NK-92 treated with Interleukin-12 subunit alpha and Interleukin-12 subunit beta, amount 100 ng/mL, for 24 hours (cell line): ENCODE data around the gene ARNT2.
"Not testable (repeated sequence)": the region's sequence is repeated elsewhere in the genome, so short reads cannot be mapped to it uniquely, and the experiment has no call there.

Experiments used
- DNase-seq: peaks from one replicate; lab custom pipeline; 2025; lab: John Stamatoyannopoulos, UW

The ARNT2 gene

DNA sequence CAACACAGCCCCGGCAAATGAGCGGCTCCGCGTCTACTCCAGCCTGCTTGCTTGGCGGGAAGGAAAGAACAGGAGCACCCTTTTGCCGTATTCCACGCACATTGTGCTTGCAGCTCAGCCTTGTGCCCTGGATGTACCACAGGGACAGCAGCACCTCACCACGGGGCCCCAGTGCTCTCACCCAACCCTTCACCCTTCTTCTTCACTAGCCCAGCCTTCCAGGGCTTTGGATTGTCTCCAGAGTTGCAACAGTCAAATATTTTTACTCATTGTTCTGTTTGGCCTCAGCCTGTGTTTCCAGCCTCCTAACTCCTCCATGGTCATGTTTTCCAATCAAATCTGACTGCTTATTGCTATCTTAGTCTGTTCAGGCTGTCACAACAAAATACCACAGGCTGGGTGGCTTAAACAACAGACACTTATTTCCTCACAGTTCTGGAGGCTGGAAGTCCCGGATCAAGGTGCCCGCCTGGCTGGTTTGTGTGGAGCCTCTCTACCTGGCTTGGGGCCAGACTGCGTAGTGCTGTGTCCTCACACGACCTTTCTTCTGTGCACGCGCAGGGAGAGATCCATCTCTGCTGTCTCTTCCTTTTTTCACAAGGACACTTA, 211.7 kb downstream of the ARNT2 start:
- DNase-seq, result no peak

- no peak for DNase-seq
Observed at GRCh38 chr15:80618685-80619400, 214.7 kb downstream of the ARNT2 start.

- no peak for DNase-seq
Observed at GRCh38 chr15:80619680-80620079, 215.5 kb downstream of the ARNT2 start.

GRCh38 chr15:80620141-80620540, 216.0 kb downstream of the ARNT2 start:
- no peak for DNase-seq

DNA sequence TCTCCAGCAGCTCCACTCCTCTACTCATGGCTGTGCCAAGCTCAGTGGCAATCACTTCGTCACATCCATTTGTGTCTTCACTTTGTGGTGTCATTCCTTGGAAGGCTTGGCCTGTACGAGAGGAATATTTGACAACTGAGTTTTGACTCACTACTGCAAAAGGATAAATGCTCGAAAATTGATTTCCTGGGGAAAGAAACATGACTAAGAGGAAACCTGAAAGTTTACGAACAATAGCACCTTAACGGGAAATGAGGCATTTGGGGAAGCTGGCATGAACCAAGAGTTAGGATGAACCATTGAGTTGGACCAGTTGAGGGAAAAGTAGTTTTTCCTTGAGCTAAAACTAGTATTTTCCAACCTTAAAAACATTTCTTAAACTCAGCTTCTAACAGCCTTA, 216.7 kb downstream of the ARNT2 start:
- no peak for DNase-seq

GRCh38 chr15:80626643-80627120, 222.5 kb downstream of the ARNT2 start:
- DNase-seq, result no peak

- DNase-seq, result no peak
Observed at GRCh38 chr15:80629355-80629754, 225.2 kb downstream of the ARNT2 start.

- no peak for DNase-seq
Observed at GRCh38 chr15:80630981-80631380, 226.8 kb downstream of the ARNT2 start.

- DNase-seq, result no peak
Observed at GRCh38 chr15:80633221-80633620, 229.0 kb downstream of the ARNT2 start.

GRCh38 chr15:80635953-80636352, 231.8 kb downstream of the ARNT2 start:
- no peak for DNase-seq

DNA sequence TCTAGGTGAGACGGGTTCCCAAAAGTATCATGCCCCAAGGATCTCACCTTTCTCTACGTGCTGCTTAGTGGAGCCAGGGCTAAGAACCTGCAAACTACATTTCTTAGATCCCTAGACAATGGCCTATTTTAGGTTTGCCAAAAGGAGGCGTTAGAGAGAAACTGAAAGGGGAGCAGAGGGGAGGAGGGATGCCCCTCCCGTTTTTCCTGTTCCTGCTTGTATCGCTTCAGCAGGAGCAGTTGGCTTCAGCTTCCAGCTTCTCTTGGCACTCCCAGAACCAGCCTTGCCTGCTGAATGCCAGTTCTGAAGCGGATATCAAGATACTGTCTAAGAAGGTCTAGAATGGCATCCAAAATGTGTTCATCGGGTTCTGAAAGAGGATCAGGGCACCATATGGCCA, 232.5 kb downstream of the ARNT2 start:
- DNase-seq, result no peak

DNA sequence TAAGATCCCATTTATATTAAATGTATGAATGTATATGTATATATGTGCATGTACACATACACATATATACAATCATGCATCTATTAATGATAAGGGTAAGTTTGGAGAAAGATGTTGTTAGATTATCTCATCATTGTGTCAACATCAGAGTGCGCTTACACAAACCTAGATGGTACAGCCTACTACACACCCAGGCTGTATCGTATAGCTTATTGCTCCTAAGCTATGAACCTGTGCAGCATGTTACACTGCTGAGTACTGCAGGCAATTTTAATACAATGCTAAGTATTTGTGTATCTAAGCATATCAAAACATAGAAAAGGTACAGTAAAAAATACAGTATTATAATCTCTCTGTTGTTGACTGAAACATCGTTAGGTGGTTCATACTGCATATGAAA, 233.6 kb downstream of the ARNT2 start:
- DNase-seq, result no peak

GRCh38 chr15:80638553-80639167, 234.5 kb downstream of the ARNT2 start:
- DNase-seq, result no peak

GRCh38 chr15:80639168-80639555, 235.0 kb downstream of the ARNT2 start:
- DNase-seq, result no peak

- no peak for DNase-seq
Observed at GRCh38 chr15:80640531-80641121, 236.4 kb downstream of the ARNT2 start.

DNA sequence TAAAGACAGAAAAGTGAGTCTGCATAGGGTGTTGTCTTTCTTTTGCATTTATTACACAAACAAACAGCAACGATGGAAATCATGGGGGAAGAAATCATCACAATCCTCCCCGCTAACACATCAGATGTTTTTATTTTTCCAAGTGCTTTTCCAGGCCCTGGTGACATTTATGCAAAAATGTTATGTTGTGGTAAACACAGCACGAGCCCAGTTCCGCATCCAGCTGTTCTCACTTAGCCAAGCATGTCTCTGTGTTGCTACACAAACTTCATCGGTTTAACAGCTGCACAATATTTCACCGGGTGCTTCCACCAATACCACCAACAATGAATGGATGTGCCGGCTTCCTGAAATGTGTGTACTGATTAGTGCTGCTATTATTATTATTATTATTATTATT, 237.2 kb downstream of the ARNT2 start:
- no peak for DNase-seq

GRCh38 chr15:80643431-80643951, 239.3 kb downstream of the ARNT2 start:
- DNase-seq, result peak; percentile 24

- peak; percentile 27 for DNase-seq
Observed at GRCh38 chr15:80645494-80646065, 241.4 kb downstream of the ARNT2 start.

DNA sequence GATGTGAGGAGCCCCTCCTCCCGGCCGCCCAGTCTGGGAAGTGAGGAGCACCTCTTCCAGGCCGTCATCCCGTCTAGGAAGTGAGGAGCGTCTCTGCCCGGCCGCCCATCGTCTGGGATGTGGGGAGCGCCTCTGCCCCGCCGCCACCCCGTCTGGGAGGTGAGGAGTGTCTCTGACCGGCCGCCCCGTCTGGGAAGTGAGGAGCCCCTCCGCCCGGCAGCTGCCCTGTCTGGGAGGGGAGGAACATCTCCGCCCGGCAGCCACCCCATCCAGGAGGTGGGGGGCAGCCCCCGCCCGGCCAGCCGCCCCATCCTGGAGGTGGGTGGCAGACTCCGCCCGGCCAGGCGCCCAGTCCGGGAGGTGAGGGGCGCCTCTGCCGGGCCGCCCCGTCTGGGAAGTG, 243.2 kb downstream of the ARNT2 start:
- not testable (repeated sequence) for DNase-seq
